Suprapubic skin (tissue), 4 donors: ENCODE data around the gene PDE4D. TPM values are rescaled to one million over a fixed set of nuclear protein-coding genes. Genes with fewer than 3 reads are reported as not detected.
A peak's percentile ranks its signal among the peaks of the same experiment; 100 is the strongest.

Experiments
- DNase-seq, 2 donors: peaks; one replicate each; pipeline ENCODE4 v3.0.0-alpha.2; 2019; ENCODE audit warnings: low spot score in 2 of 2
- H3K27ac ChIP-seq: fragments of 200-600 bp; sonication (generic); one replicate; pipeline ENCODE4 v1.5.1; 2019
- H3K27me3 ChIP-seq: fragments of 200-600 bp; sonication (generic); one replicate; pipeline ENCODE4 v1.5.1; 2019
- H3K36me3 ChIP-seq: fragments of 200-600 bp; sonication (generic); one replicate; pipeline ENCODE4 v1.5.1; 2019
- H3K4me1 ChIP-seq: fragments of 200-600 bp; sonication (generic); one replicate; pipeline ENCODE4 v1.5.1; 2019
- H3K4me3 ChIP-seq: fragments of 200-600 bp; sonication (generic); one replicate; pipeline ENCODE4 v1.5.1; 2019; ENCODE audit warnings: mild to moderate bottlenecking
- H3K9me3 ChIP-seq: fragments of 200-600 bp; sonication (generic); one replicate; pipeline ENCODE4 v1.5.1; 2019
- CTCF ChIP-seq, 2 donors: fragments of 200-600 bp in 1 of 2; fragments of 450-650 bp in 1 of 2; sonication (generic) in 1 of 2; IDR thresholded peaks; one replicate each; pipeline ENCODE4 v1.5.1; 2016 to 2019; ENCODE audit warnings: antibody characterized with exemption in 2 of 2, mild to moderate bottlenecking in 1 of 2, moderate library complexity in 1 of 2
- EP300 ChIP-seq: sonication (generic); formaldehyde crosslinking; IDR thresholded peaks from one replicate; pipeline ENCODE4 v1.6.1; 2017; ENCODE audit warnings: antibody characterized with exemption
- POLR2A ChIP-seq, 2 donors: fragments of 450-650 bp; IDR thresholded peaks; one replicate each; pipeline ENCODE4 v1.6.1; 2017; ENCODE audit warnings: antibody characterized with exemption in 2 of 2, mild to moderate bottlenecking in 2 of 2, moderate library complexity in 2 of 2
- POLR2AphosphoS5 ChIP-seq, 3 donors: sonication (generic); formaldehyde crosslinking; IDR thresholded peaks; one replicate each; pipeline ENCODE4 v1.6.1; 2017; ENCODE audit warnings: antibody characterized with exemption in 3 of 3
- WGBS: methylation state at CpG from one replicate; pipeline ENCODE4 v1.1.5; 2018; 5-methylcytosine and 5-hydroxymethylcytosine counted together
- total RNA-seq, 4 donors: library from RNA; depleted of rRNA; stranded (reverse); fragments of >200 nt; gene quantifications; one replicate each; pipeline ENCODE4 v1.1.0, GENCODE V29; 2016

Gene PDE4D
- total RNA-seq, 4 donors from 2014 or later: 26.8 to 57.2 (median 29.9) TPM

GRCh38 chr5:59049095-59049494 lies 844.4 kb downstream of the PDE4D start:
- TF ChIP-seq EP300: no peak
- TF ChIP-seq CTCF (IDR thresholded peaks at IDR 0.05): no peak
- TF ChIP-seq POLR2AphosphoS5 (IDR thresholded peaks at IDR 0.05): no peak
- TF ChIP-seq POLR2A (IDR thresholded peaks at IDR 0.05): no peak
- no peaks in the 10 kb centered on the region for H3K4me1 ChIP-seq
- H3K9me3 ChIP-seq: no peaks in the 10 kb centered on the region
- WGBS: 27% methylated on average over 2 of the region's 2 CpGs
- H3K27me3 ChIP-seq: no peaks in the 10 kb centered on the region
- no peak for DNase-seq
- no peak overlapping the region for H3K4me3 ChIP-seq
- no peaks in the 10 kb centered on the region for H3K36me3 ChIP-seq
- H3K27ac ChIP-seq: no peak overlapping the region

- H3K4me3 ChIP-seq: no peak overlapping the region
- H3K9me3 ChIP-seq: no peaks in the 10 kb centered on the region
- TF ChIP-seq EP300 (no peak), CTCF (IDR thresholded peaks at IDR 0.05) (no peak), POLR2A (IDR thresholded peaks at IDR 0.05) (no peak), POLR2AphosphoS5 (IDR thresholded peaks at IDR 0.05) (no peak)
- H3K27me3 ChIP-seq: no peaks in the 10 kb centered on the region
- WGBS: 69% methylated on average over 7 of the region's 7 CpGs
- no peaks in the 10 kb centered on the region for H3K36me3 ChIP-seq
- H3K27ac ChIP-seq: no peak overlapping the region
- DNase-seq: no peak
- H3K4me1 ChIP-seq: peaks cover 19% of the 10 kb centered on the region
Measured at GRCh38 chr5:59042201-59043055, 851.1 kb downstream of the PDE4D start.

GRCh38 chr5:59041355-59041754 lies 852.2 kb downstream of the PDE4D start:
- H3K4me1 ChIP-seq: peaks cover 19% of the 10 kb centered on the region
- no peaks in the 10 kb centered on the region for H3K9me3 ChIP-seq
- DNase-seq: no peak
- H3K36me3 ChIP-seq: no peaks in the 10 kb centered on the region
- H3K27me3 ChIP-seq: no peaks in the 10 kb centered on the region
- no peak overlapping the region for H3K4me3 ChIP-seq
- 86% methylated on average over 1 of the region's 1 CpG for WGBS
- no peak for TF ChIP-seq POLR2AphosphoS5 (IDR thresholded peaks at IDR 0.05)
- TF ChIP-seq EP300: no peak
- no peak for TF ChIP-seq CTCF (IDR thresholded peaks at IDR 0.05)
- no peak for TF ChIP-seq POLR2A (IDR thresholded peaks at IDR 0.05)
- H3K27ac ChIP-seq: no peak overlapping the region

- Histone ChIP-seq H3K36me3 (no peaks in the 10 kb centered on the region), H3K4me1 (peaks cover 19% of the 10 kb centered on the region), H3K27me3 (no peaks in the 10 kb centered on the region), H3K27ac (no peak overlapping the region), H3K4me3 (no peak overlapping the region), H3K9me3 (no peaks in the 10 kb centered on the region)
- DNase-seq: no peak
- TF ChIP-seq POLR2AphosphoS5 (IDR thresholded peaks at IDR 0.05) (no peak), CTCF (IDR thresholded peaks at IDR 0.05) (no peak), POLR2A (IDR thresholded peaks at IDR 0.05) (no peak), EP300 (no peak)
- WGBS: 74% methylated on average over 2 of the region's 2 CpGs
Measured at GRCh38 chr5:59040804-59041201, 852.7 kb downstream of the PDE4D start.

GRCh38 chr5:59040024-59040803 lies 853.3 kb downstream of the PDE4D start:
- TF ChIP-seq EP300 (no peak), POLR2AphosphoS5 (IDR thresholded peaks at IDR 0.05) (peak in 2 of 3 donors; percentile 35 to 46)
- DNase-seq: no peak
- WGBS: 33% methylated on average over 10 of the region's 13 CpGs

More at GRCh38 chr5:59040024-59040803, 853.3 kb downstream of the PDE4D start:
- Histone ChIP-seq H3K27me3 (no peaks in the 10 kb centered on the region), H3K4me3 (peak overlapping the region; percentile 67), H3K9me3 (no peaks in the 10 kb centered on the region), H3K36me3 (no peaks in the 10 kb centered on the region), H3K4me1 (peaks cover 19% of the 10 kb centered on the region), H3K27ac (peak overlapping the region; percentile 69)
